Brain microvascular endothelial cell (primary cell): ENCODE results near the gene PTPRD.

Experiments
- DNase-seq: peaks from one replicate; pipeline ENCODE4 v3.0.0-alpha.2; 2020
- H3K27ac ChIP-seq: fragments of 250-450 bp; sonication (Bioruptor Pico); 2 replicates; pipeline ENCODE4 v1.5.1; 2020; ENCODE audit warnings: mild to moderate bottlenecking, moderate library complexity
- H3K27me3 ChIP-seq: fragments of 250-450 bp; sonication (Bioruptor Pico); replicated peaks from 2 replicates; pipeline ENCODE4 v1.5.1; 2020; ENCODE audit warnings: mild to moderate bottlenecking
- H3K36me3 ChIP-seq: fragments of 250-450 bp; sonication (Bioruptor Pico); replicated peaks from 2 replicates; pipeline ENCODE4 v1.5.1; 2020; ENCODE audit warnings: mild to moderate bottlenecking
- H3K4me3 ChIP-seq: 2 replicates; pipeline ENCODE4 v1.5.1; 2011; ENCODE audit warnings: low read depth, mild to moderate bottlenecking, control low read depth, low read length, moderate library complexity
- in situ Hi-C: cut with HindIII; loops from 2 replicates; pipeline ENCODE4 v1.10.0; 2017; ENCODE audit warnings: low sequenced_read_pairs, low pct_ligation_motif_present
- TF ChIP-seq, protein P1 (sequence below): IDR thresholded peaks from 2 replicates; pipeline ENCODE4 v1.5.1; 2011; ENCODE audit warnings: low read depth, mild to moderate bottlenecking, moderate library complexity, low read length, control low read depth, inconsistent platforms; ENCODE audit errors: missing control alignments

PTPRD gene

GRCh38 chr9:9246726-9247125 lies 1366.1 kb downstream of the PTPRD start:
- Histone ChIP-seq H3K27me3 (no peaks in the 10 kb centered on the region), H3K4me3 (no peak overlapping the region), H3K36me3 (no peaks in the 10 kb centered on the region), H3K27ac (no peak overlapping the region)
- no peak for DNase-seq
- in situ Hi-C loops: no loop called here
- TF ChIP-seq, protein P1, sequence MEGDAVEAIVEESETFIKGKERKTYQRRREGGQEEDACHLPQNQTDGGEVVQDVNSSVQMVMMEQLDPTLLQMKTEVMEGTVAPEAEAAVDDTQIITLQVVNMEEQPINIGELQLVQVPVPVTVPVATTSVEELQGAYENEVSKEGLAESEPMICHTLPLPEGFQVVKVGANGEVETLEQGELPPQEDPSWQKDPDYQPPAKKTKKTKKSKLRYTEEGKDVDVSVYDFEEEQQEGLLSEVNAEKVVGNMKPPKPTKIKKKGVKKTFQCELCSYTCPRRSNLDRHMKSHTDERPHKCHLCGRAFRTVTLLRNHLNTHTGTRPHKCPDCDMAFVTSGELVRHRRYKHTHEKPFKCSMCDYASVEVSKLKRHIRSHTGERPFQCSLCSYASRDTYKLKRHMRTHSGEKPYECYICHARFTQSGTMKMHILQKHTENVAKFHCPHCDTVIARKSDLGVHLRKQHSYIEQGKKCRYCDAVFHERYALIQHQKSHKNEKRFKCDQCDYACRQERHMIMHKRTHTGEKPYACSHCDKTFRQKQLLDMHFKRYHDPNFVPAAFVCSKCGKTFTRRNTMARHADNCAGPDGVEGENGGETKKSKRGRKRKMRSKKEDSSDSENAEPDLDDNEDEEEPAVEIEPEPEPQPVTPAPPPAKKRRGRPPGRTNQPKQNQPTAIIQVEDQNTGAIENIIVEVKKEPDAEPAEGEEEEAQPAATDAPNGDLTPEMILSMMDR: no peak

- TF ChIP-seq, protein P1: no peak
- Histone ChIP-seq H3K4me3 (no peak overlapping the region), H3K27ac (no peak overlapping the region), H3K27me3 (no peaks in the 10 kb centered on the region), H3K36me3 (no peaks in the 10 kb centered on the region)
- in situ Hi-C loops: no loop called here
- no peak for DNase-seq
These were observed 1380.9 kb downstream of the PTPRD start for GRCh38 chr9:9231946-9232345.

- Histone ChIP-seq H3K36me3 (no peaks in the 10 kb centered on the region), H3K27me3 (no peaks in the 10 kb centered on the region), H3K27ac (no peak overlapping the region), H3K4me3 (no peak overlapping the region)
- in situ Hi-C loops: no loop called here
- DNase-seq: no peak
- TF ChIP-seq, protein P1: no peak
These were observed 1383.5 kb downstream of the PTPRD start for GRCh38 chr9:9229269-9229668.

DNA sequence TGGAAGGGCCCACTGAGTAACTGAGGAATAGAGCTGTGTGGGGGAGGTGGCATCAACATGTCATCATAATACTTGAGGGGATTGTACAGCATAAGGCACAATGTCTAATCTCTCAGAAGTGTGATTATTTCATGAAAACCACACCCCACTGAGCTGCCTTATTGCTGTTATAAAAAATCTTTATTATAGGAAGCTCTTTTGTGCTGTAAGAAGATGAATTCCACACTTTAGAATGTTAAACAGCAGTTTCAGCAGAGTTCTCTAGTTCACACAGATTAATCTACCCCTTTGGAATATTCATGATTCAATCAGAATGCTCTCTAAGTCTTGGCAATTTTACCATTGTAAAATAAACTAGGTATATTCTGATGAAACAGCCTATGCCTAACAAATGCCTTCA lies 1389.6 kb downstream of the PTPRD start:
- in situ Hi-C loops: no loop called here
- TF ChIP-seq, protein P1: no peak
- no peak for DNase-seq

GRCh38 chr9:9222730-9223129 lies 1390.1 kb downstream of the PTPRD start:
- in situ Hi-C loops: no loop called here
- H3K36me3 ChIP-seq: no peaks in the 10 kb centered on the region
- TF ChIP-seq, protein P1: no peak
- DNase-seq: no peak
- no peak overlapping the region for H3K4me3 ChIP-seq
- no peaks in the 10 kb centered on the region for H3K27me3 ChIP-seq
- no peak overlapping the region for H3K27ac ChIP-seq

More for the DNA sequence above, 1389.6 kb downstream of the PTPRD start:
- no peaks in the 10 kb centered on the region for H3K36me3 ChIP-seq
- no peak overlapping the region for H3K4me3 ChIP-seq
- no peak overlapping the region for H3K27ac ChIP-seq
- H3K27me3 ChIP-seq: no peaks in the 10 kb centered on the region

- DNase-seq: no peak
- in situ Hi-C loops: no loop called here
- no peaks in the 10 kb centered on the region for H3K36me3 ChIP-seq
- no peak overlapping the region for H3K27ac ChIP-seq
- no peaks in the 10 kb centered on the region for H3K27me3 ChIP-seq
- no peak overlapping the region for H3K4me3 ChIP-seq
- TF ChIP-seq, protein P1: no peak
These were observed 1395.9 kb downstream of the PTPRD start for GRCh38 chr9:9216934-9217333.
